Stimulated activated CD8-positive, alpha-beta memory T cell treated with anti-CD3 and anti-CD28 coated beads, Interleukin-12 subunit alpha, Interleukin-12 subunit beta, amount 100 ng/mL, for 4 hours (primary cell): ENCODE measurements around the gene LRRC70.

Experiments used
- DNase-seq: peaks from one replicate; pipeline ENCODE4 v3.0.0-alpha.2; 2020; ENCODE audit warnings: low read depth

LRRC70 gene

GRCh38 chr5:62575489-62575888 lies 3.1 kb upstream of the LRRC70 start:
- no peak for DNase-seq

GRCh38 chr5:62576570-62577170 lies 1.9 kb upstream of the LRRC70 start:
- no peak for DNase-seq

- DNase-seq: no peak
Measured at GRCh38 chr5:62577488-62577887, 1.1 kb upstream of the LRRC70 start.

- DNase-seq: no peak
Measured at GRCh38 chr5:62579761-62580160, 1.1 kb downstream of the LRRC70 start.

- no peak for DNase-seq
Measured at GRCh38 chr5:62581836-62582597, 3.4 kb downstream of the LRRC70 start.

- no peak for DNase-seq
Measured at GRCh38 chr5:62584391-62584790, 5.8 kb downstream of the LRRC70 start.

GRCh38 chr5:62585306-62585705 lies 6.7 kb downstream of the LRRC70 start:
- DNase-seq: no peak

GRCh38 chr5:62585751-62586150 lies 7.1 kb downstream of the LRRC70 start:
- no peak for DNase-seq

GRCh38 chr5:62587737-62588136 lies 9.1 kb downstream of the LRRC70 start:
- no peak for DNase-seq

GRCh38 chr5:62588668-62589067 lies 10.0 kb downstream of the LRRC70 start:
- no peak for DNase-seq

GRCh38 chr5:62589504-62589903 lies 10.9 kb downstream of the LRRC70 start:
- no peak for DNase-seq

- DNase-seq: no peak
Measured at GRCh38 chr5:62590387-62590786, 11.8 kb downstream of the LRRC70 start.

- DNase-seq: no peak
Measured at GRCh38 chr5:62592558-62592957, 13.9 kb downstream of the LRRC70 start.

GRCh38 chr5:62593331-62593730 lies 14.7 kb downstream of the LRRC70 start:
- no peak for DNase-seq

- no peak for DNase-seq
Measured at GRCh38 chr5:62594364-62594984, 15.9 kb downstream of the LRRC70 start.

- no peak for DNase-seq
Measured at GRCh38 chr5:62596096-62596495, 17.5 kb downstream of the LRRC70 start.

GRCh38 chr5:62596691-62597090 lies 18.1 kb downstream of the LRRC70 start:
- no peak for DNase-seq

GRCh38 chr5:62597314-62597713 lies 18.7 kb downstream of the LRRC70 start:
- no peak for DNase-seq

GRCh38 chr5:62600560-62601252 lies 22.1 kb downstream of the LRRC70 start:
- no peak for DNase-seq

GRCh38 chr5:62603934-62604333 lies 25.3 kb downstream of the LRRC70 start:
- no peak for DNase-seq

GRCh38 chr5:62605638-62606037 lies 27.0 kb downstream of the LRRC70 start:
- no peak for DNase-seq

- no peak for DNase-seq
Measured at GRCh38 chr5:62606878-62607277, 28.3 kb downstream of the LRRC70 start.

GRCh38 chr5:62607615-62608014 lies 29.0 kb downstream of the LRRC70 start:
- DNase-seq: no peak
